HUDEP-2 (cell line): Measurements from ENCODE around the gene NPAP1.
"Not testable (repeated sequence)": the region's sequence is repeated elsewhere in the genome, so short reads cannot be mapped to it uniquely, and the experiment has no call there.

ENCODE experiments used
- DNase-seq, 76 experiments: peaks; one replicate each; lab custom pipeline; 2025; ENCODE audit not compliant: unreplicated experiment in 76 of 76; lab: John Stamatoyannopoulos, UW

The NPAP1 gene, protein sequence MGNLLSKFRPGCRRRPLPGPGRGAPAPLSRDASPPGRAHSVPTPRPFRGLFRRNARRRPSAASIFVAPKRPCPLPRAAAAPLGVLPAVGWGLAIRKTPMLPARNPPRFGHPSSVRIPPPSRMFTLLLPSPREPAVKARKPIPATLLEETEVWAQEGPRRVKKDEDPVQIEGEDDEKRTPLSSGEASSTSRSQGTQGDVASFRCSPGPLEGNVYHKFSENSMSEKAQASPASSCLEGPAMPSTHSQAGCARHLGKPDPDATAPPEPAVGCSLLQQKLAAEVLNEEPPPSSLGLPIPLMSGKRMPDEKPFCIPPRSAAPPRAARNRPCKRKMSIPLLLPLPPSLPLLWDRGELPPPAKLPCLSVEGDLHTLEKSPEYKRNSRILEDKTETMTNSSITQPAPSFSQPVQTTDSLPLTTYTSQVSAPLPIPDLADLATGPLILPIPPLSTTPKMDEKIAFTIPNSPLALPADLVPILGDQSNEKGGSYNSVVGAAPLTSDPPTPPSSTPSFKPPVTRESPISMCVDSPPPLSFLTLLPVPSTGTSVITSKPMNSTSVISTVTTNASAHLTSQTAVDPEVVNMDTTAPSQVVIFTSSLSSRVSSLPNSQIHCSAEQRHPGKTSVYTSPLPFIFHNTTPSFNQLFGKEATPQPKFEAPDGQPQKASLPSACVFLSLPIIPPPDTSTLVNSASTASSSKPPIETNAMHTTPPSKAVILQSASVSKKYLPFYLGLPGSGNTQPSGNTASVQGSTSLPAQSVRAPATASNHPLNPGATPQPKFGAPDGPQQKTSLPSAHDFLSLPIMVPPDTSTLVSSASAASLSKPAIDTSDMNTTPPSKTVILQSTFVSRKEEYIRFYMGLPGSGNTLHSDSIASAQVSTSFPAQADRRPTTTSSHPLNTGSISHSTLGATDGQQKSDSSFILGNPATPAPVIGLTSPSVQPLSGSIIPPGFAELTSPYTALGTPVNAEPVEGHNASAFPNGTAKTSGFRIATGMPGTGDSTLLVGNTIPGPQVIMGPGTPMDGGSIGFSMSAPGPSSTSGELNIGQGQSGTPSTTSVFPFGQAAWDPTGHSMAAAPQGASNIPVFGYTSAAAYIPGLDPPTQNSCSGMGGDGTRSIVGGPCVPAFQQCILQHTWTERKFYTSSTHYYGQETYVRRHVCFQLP

DNA sequence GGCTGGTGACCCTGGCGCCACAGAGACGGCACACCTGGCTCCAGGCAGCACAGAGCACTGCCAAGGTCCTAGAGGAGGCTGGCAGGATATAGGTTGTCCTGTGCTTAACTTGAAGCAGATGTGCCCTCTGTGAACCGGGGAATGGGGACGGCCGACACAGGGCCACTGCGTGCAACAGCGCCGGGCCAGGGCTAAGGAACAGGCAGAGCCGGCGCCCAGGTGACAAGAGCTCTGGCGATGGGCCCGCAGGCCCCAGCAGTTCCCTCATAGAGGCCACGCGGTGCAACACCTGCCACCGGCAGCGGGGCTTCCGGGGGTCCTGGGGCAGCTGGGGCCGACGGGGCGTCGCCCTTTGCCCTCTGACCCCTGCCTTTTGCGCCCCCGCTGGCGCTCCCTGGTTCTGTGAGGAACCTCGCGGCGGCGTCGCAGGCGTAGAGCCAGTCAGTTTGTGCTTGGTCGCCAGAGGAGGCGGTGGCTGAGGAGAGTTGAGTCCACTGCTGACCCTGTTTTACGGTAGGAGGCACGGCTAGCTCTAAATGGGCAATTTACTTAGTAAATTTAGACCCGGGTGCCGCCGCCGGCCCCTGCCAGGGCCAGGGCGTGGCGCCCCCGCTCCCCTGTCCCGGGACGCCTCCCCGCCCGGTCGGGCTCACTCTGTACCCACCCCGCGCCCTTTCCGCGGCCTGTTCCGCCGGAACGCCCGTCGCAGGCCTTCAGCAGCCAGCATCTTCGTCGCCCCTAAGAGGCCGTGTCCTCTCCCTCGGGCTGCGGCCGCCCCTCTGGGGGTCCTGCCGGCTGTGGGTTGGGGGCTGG lies at the start of gene NPAP1:
NPAP1 (plus strand) TSS at position 444 of the 813 bp plus-strand sequence; CDS start at position 537, 93 bp downstream.
- DNase-seq = no peak

DNA sequence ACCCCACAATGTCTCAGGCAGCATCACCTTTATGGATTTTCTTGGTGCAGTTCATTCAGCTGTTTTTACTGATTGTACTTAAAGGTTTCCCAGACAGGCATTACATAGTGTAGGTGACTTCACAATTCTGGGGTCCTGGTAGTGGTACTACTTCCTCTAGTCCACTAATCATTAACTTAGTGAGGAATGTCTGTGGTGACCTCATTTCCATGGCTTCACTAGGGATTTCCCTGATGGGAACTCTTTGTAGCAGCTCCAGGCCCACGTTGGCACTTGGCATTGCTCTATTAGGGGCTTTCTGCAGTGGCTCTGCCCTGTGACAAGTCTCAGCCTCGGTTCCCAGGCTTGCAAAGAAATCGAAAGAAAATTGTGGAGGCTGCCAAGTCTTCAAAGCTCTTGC lies 48.1 kb upstream of the NPAP1 start:
- DNase-seq = no peak

DNA sequence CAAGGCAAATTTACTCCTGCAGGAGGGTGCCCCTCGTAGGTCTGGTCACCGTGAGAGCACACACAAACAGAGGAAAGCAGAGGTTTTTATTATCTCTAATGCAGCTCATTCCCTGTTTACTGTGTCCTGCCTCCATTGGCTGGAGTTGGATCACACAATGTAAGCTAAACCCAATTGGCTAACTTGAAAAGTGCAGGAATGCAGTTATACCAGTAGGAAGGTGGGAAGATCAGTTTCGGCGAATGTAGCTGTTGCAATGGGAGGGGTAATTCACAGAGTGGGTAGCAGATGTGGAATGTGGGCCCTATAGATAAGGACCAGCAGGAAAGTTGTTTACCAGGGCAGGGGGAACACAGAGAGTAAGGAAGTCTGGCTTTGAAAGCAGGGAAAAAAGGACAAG lies 42.5 kb upstream of the NPAP1 start:
- no peak for DNase-seq

DNA sequence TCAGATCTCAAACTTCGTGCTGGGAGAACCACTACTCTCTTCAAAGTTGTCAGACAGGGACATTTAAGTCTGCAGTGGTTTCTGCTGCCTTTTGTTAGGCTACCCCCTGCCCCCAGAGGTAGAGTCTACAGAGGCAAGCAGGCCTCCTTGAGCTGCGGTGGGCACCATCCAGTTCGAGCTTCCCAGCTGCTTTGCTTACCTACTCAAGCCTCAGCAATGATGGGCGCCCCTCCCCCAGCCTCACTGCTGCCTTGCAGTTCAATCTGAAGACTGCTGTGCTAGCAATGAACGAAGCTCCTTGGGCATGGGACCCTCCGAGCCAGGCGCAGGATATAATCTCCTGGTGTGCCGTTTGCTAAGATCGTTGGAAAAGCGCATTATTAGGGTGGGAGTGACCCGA lies 36.2 kb upstream of the NPAP1 start:
- DNase-seq = not testable (repeated sequence)

DNA sequence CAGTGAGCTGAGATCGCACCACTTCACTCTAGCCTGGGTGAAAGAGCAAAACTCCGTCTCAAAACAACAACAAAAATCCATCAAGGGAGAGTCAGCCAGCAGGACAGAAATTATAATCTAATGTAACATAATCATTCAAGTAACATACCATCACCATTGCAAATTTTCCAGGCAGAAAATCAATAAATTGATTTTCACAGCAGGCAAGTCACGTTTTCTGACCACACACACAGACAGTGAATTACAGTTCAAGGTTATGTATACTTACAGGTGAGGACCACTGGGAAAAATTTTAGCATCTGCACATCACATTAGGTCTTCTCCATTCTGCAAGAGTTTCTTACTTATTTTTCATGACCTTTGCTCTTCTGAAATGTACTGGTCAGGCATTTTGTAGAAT lies 29.9 kb upstream of the NPAP1 start:
- DNase-seq = no peak

DNA sequence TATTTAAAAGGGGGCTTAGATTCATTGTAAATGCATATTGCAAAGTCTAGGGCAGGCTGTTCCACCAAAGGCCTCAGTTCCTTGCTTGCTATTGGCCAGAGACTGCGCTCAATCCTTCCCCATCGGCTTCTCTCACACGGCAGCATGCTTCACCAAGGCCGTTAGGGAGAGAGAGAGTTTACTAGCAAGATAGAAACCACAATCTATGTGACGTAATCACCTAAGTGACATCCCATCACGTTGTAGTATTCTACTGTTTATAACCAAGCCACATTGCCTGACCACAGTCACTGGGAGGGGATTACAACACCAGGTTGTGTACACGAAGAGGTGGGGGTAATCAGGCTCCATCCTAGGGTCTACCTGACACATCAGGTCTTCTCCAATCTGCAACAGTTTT lies 16.0 kb upstream of the NPAP1 start:
- DNase-seq = no peak

DNA sequence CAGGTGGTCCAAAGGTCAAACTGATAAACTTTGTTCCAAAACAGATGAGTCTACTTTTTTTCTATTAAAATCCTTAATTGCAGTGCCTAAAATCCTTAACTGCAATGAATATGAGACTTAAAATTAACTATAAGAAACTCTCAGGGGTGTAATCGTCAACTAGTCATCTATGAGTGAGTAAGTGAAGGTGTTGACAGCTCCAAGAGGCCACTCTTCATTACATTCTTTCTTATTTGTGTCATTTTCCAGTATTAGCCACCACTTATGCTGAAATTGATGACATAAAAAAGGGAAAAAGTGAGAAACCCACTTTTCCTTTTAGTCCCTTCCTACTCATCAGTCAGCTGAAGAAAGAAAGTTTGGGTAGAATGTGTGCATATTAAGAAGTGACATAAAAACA lies 12.6 kb upstream of the NPAP1 start:
- DNase-seq = no peak

DNA sequence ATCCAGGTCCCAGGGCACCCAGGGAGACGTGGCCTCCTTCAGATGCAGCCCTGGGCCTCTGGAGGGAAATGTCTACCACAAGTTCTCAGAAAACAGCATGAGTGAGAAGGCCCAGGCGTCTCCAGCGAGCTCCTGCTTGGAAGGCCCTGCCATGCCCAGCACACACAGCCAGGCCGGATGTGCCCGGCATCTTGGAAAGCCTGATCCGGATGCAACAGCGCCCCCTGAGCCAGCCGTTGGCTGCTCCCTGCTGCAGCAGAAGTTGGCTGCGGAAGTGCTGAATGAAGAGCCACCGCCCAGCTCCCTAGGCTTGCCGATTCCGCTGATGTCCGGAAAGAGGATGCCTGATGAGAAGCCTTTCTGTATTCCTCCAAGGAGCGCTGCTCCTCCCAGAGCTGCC lies 856 bp downstream of the NPAP1 start:
- no peak for DNase-seq

DNA sequence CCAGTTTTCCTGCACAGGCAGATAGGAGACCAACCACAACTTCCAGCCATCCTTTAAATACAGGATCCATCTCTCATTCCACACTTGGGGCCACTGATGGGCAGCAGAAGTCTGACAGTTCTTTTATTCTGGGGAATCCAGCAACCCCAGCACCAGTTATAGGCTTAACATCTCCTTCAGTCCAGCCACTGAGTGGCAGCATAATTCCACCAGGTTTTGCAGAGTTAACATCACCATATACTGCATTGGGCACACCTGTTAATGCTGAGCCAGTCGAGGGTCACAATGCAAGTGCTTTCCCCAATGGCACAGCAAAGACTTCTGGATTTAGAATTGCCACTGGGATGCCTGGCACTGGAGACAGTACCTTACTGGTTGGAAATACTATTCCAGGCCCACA lies 2.9 kb downstream of the NPAP1 start:
- DNase-seq = no peak

DNA sequence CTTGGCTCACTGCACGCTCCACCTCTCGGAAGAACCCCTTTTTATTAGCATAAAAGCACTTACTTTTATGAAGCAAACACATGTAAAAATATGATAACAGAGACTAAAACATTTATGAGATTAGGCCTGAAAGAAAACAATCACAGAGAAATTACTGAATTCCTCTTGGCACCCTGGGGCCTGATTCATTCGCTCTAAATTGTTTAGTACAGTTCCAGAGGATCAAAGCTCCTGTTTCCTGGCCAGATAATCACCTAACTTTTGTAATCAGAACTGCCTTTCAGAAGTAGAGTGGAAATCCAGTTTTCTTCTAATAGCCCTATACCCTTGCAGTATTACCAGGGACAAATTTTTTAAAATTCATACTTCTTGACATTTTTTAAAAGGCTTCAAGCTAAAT lies 6.4 kb downstream of the NPAP1 start:
- no peak for DNase-seq

DNA sequence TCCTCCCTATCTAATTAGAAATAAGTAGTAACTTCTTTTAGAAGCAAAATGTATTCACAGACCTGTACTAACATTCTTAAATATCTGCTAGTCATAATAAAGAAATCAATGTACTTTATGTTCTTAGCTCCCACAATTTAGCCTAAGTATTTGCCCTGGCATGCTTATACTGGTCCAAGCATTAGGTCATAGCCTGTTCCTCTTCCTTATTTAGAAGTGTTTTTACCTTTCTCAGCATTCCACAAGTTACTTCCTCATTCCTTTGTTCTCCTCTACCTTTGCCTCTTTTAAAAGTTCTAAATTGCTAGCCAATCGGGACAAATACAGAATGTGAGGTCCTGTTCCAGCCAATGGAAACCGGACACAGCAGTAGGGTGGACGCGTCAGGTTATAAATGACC lies 7.3 kb downstream of the NPAP1 start:
- DNase-seq = not testable (repeated sequence)

DNA sequence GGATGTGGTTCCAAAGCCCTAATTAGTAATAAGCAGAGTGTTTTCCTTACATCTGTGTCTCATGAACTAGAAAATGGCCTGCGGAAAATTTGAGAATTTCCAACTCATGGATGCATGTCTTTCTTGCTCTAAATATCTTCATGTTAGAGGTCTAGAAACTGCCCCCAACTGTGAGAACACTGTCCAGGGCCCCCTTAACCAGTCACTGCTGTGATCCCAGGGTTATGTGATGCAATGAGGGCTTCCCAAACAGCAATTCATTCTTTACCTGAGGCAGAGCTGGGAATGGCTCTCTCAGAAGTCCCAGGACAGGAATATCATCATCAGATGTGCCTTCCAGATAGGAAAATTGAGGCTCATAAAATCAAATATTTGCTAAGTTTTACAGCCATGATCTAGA lies 8.2 kb downstream of the NPAP1 start:
- no peak for DNase-seq

DNA sequence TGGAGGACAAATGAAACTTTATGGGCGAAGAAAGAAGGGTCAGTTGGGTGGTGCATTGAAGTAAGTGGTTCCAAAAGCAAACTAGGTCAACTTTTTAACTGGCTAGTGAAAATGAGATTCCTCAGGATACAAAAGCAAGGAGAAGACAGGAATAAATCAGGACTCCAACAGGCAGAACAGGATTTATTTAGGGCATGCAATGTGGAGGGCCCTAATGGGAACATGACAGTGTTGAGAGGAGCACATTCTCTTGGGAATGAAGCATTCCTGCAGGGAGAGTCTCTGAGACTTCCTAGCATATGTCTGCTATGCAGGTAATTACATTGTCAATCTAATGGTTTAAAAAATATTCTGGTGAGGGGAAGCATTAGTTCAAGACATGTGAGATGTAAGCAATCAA lies 8.7 kb downstream of the NPAP1 start:
- DNase-seq = no peak

DNA sequence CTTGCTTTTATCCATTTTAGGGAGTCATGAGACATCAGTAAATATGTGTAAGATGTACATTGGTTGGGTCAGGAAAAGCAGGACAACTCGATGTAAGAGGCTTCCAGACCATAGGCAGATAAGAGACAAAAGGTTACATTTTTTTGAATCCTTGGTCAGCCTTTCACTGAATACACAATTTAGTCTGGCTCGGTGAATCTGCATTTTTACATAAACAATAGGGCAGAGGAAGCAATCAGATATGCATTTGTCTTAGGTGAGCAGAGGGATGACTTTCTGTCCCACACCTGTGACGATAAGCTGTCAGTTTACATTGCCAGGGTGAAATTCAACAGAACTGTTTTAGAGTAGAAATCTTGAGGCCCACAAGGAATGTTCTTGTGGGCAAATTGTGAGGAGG lies 20.6 kb downstream of the NPAP1 start:
- DNase-seq = no peak

DNA sequence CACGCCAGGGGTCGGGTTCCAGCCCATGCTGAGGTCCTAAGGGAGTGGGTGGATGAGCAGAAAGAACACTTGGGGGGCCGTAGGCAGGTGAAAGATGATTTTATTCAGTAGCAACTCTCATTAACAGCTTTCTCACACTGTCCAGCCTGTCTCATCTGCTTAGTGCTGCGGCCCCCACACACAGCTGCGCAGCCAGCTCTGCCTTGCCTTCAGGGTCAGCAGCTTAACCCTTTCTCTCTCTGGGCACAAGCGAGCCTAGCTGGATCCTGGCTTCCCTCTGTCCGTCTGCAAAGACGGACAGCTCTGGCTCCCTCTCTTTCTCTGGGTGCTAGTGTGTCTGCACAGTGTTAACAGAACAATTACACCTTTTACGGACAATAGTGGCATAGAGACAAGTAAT lies 21.3 kb downstream of the NPAP1 start:
- DNase-seq = no peak

DNA sequence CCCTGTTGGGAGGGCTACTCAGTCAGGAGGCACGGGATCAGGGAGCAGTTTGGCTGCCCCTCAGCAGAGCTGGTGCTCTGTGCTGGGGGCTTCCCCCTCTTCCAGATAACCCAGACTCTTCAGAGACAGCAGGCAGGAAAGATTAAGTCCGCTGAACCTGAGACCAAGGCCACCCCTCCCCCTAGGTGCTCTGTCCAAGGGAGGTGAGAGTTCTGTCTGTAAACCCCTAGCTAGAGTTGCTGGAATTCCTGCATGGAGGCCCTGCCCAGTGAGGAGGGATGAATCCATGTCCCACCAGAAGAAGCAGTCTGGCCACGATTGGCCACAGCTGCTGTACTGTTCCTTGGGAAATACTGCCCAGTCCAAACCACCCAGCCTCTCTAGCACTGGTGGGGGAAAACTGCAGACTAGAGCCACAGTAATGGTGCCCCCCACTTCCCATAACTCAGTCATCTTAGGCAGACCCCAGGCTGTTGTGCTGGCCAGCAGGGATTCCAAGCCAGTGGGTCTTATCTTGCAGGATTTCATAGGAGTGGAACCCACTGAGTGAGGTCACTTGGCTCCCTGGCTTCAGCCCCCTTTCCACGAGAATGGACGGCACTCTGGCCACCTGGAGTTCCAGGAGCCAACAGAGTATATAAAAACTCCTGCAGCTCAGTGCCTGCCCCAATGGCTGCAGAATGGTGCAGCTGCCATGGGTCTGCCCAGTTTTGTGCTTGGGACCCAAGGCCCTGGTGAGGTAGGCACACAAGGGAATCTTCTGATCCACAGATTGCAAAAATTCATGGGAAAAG lies 42.9 kb downstream of the NPAP1 start:
- DNase-seq = no peak

DNA sequence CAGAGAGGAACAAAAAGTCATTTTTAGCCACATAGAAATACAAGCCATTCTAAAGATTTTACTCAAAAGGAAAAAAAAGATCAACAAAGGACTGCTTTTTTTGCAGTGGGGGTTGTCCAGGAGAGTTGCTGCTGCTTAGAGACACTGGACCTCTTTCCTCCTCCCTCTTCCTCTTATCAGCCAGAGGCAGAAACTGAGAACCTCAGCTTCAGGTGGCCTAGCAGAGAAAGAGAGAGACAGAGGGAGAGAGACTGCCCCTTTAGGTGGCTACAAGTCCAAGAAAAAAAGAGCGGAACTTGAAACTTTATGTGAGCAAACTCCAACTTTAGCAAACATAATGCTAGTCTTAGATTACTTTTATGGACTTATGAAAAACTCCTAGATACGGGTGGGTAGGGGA lies 54.2 kb downstream of the NPAP1 start:
- no peak for DNase-seq
